Sciatic nerve (tissue), 2 donors: ENCODE data around the gene EIF2S3. TPM values are rescaled to one million over a fixed set of nuclear protein-coding genes. Genes with fewer than 3 reads are reported as not detected.
"Not testable (repeated sequence)": the region's sequence is repeated elsewhere in the genome, so short reads cannot be mapped to it uniquely, and the experiment has no call there.

Experiments
- ATAC-seq: fragments of 200-7000 bp; cut with Tn5 transposase; one replicate; pipeline ENCODE4 v1.9.1; 2020; ENCODE audit warnings: mild to moderate bottlenecking, moderate library complexity
- DNase-seq: peaks from one replicate; pipeline ENCODE4 v3.0.0-alpha.2; 2020; ENCODE audit warnings: low spot score
- intact Hi-C: fragments of 100-400 bp; cut with DNase I; formaldehyde crosslinking; loops from one replicate; pipeline ENCODE4 v1.14.2; 2022
- total RNA-seq: library from RNA; stranded (reverse); fragmentation: NEBNext Ultra II Directional; extraction: Animal tissue kit (Norgen Biotek cat#: 25700); gene quantifications from one replicate; pipeline ENCODE4 v1.2.1, GENCODE V29; 2021
- donor health status: DM: no; HTN: no; CAD: no.
- donor health status: DM: no; HTN: no; CAD: no.

The EIF2S3 gene
- total RNA-seq, 1 donor from 2014 or later = 153 TPM

DNA sequence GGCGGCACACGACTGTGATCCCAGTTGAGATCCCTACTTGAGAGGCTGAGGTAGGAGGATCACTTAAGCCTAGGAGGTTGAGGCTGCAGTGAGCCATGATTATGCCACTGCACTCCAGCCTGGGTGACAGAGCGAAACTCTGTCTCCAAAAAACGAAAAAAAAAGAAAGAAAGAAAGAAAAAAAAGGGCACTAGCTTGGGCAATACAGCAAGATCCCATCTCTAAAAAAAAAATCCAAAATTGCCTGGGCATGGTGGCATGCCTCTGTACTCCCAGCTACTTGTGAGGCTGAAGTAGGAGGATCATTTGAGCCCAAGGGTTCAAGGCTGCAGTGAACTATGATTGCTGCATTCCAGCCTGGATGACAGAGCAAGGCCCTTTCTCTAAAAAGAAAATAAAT lies 17.0 kb upstream of the EIF2S3 start:
- DNase-seq = no peak
- intact Hi-C loops = no loop called here
- no peak for ATAC-seq

DNA sequence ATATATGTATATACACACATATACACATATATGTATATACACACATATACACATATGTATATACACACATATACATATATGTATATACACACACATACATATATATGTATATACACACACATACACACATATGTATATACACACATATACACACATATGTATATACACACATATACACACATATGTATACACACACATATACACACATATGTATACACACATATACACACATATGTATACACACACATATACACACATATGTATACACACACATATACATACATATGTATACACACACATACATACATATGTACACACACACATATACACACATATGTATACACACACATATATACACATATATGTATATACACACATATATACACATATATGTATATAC lies 8.7 kb upstream of the EIF2S3 start:
- ATAC-seq, intact Hi-C loops, DNase-seq: not testable (repeated sequence)

DNA sequence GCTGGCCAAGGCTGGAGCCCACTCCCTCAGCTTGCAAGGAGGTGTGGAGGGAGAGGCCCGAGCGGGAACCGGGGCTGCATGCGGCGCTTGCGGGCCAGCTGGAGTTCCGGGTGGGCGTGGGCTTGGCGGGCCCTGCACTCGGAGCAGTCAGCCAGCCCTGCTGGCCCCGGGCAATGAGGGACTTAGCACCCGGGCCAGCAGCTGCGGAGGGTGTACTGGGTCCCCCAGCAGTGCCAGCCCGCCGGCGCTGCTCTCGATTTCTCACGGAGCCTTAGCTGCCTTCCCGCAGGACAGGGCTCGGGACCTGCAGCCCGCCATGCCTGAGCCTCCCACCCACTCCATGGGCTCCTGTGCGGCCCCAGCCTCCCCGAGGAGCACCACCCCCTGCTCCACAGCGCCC lies 5.1 kb upstream of the EIF2S3 start:
- intact Hi-C loops = loop anchor here (10.0 kb wide), 1 partner anchor 105 kb away; no protein-coding TSS in a partner anchor
- DNase-seq, ATAC-seq: not testable (repeated sequence)

DNA sequence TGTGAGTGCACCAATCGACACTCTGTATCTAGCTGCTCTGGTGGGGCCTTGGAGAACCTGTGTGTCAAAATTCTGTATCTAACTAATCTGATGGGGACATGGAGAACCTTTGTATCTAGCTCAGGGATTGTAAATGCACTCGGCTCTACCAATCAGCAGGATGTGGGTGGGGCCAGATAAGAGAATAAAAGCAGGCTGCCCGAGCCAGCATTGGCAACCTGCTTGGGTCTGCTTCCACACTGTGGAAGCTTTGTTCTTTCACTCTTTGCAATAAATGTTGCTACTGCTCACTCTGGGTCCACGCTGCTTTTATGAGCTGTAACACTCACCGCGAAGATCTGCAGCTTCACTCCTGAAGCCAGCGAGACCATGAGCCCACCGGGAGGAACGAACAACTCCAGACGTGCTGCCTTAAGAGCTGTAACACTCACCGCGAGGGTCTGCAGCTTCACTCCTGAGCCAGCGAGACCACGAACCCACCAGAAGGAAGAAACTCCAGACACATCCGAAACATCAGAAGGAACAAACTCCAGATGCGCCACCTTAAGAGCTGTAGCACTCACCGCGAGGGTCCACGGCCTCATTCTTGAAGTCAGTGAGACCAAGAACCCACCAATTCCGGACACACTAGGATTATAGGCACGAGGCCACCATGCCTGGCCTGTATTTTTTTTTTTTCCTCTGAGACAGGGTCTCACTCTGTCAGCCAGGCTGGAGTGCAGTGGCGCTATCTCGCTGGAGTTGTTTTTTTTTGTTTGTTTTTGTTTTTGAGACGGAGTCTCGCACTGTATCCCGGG lies 4.0 kb upstream of the EIF2S3 start:
- DNase-seq, ATAC-seq: not testable (repeated sequence)
- intact Hi-C loops = loop anchor here (10.0 kb wide), 1 partner anchor 104 kb away; no protein-coding TSS in a partner anchor

DNA sequence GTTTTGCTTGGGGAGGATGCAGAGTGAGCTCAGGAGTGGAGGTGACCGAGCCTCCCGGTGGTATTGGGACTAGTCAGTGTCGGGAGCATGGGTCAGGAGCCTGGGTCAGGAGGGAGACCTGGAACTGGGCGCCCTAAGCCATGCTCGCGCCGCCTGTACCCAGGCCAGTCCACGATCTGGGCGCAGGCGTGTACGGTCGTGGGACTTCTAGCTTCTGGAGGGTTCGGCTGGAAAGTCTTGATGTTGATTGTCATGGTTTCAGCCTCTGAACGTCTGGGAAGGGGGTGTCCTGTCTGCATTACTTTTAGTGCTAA lies 244 bp downstream of the EIF2S3 start:
- DNase-seq (no peak), ATAC-seq (peak; percentile 37)
- intact Hi-C loops = loop anchor here (10.0 kb wide), 1 partner anchor 100 kb away; no protein-coding TSS in a partner anchor

DNA sequence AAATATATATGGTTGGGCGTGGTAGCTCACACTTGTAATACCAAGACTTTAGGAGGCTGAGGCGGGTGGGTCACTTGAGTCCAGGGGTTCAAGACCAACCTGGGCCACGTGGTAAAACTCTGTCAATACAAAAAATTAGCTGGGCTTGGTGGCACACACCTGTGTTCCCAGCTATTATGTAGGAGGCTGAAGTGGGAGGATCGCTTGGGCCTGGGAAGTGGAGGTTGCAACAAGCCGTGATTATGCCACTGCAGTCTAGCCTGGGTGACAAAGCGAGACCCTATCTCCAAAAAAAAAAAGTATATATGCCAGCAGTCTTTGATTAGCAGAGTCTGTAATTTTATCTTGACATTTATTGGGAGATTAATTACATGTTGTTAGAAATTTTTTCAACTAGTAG lies 8.7 kb downstream of the EIF2S3 start:
- no peak for DNase-seq
- no peak for ATAC-seq
- intact Hi-C loops = no loop called here

DNA sequence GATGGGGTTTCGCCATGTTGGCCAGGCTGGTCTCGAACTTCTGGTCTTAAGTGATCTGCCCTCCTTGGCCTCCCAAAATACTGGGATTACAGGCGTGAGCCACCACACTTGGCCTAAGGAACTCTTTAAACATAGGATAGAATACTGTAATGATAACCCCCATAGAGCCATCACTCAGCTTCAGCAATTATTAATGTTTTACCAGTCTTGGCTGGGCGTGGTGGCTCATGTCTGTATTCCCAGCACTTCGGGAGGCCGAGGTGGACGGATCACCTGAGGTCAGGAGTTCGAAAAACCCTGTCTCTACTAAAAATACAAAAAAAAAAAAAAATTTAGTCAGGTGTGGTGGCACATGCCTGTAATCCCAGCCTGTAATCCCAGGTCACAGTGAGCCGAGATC lies 15.1 kb downstream of the EIF2S3 start:
- DNase-seq (no peak), ATAC-seq (no peak)
- intact Hi-C loops = no loop called here

DNA sequence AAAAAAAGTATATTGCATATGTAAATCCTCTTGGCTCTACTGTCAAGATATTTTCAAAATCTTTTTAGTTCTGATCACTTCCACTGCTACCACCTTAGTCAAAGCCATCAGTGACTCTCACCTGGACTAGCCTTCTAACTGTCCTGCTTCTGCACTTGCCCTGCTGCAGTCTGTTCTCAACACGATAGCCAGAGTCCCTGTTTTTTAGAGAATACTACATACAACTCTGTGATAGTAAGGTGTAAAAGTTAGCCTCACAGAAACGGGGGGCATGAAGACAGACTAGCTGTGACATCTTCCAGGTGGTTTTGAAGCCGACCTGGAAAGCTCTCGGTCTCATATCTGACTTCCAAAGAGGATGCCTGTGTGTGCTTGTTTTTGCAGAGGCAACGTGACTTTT lies 24.7 kb downstream of the EIF2S3 start:
- intact Hi-C loops = no loop called here
- DNase-seq (no peak), ATAC-seq (no peak)

DNA sequence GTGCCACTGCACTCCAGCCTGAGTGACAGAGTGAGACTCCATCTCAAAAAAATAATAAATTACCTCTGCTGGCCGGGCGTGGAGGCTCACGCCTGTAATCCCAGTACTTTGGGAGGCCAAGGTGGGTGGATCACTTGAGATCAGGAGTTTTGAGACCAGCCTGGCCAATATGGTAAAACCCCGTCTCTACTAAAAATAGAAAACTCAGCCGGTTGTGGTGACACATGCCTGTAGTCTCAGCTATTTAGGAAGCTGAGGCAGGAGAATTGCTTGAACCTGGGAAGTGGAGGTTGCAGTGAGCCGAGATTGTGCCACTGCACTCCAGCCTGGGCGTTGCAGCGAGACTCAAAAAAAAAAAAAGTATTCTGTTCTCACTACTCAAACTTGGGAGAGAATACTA lies 25.5 kb downstream of the EIF2S3 start:
- DNase-seq, intact Hi-C loops, ATAC-seq: not testable (repeated sequence)

DNA sequence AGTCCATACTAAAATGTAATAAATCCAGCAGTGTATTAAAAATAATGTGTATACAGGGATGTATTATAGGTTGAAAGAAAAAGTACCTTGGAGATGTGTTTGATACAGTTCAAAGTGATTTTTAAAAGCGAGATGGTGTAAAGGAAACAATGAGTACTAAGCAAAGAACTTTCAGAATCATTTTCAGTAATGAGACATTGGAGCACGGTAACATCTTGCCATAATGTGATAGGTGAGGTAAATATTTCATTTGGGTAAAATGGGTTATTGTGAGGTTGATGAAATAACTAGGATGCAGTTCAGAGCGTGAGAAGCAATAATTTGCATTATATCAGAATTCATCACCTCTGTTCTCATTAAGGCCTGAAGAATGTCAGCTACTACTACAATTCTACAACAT lies 25.9 kb downstream of the EIF2S3 start:
- intact Hi-C loops = no loop called here
- no peak for ATAC-seq

DNA sequence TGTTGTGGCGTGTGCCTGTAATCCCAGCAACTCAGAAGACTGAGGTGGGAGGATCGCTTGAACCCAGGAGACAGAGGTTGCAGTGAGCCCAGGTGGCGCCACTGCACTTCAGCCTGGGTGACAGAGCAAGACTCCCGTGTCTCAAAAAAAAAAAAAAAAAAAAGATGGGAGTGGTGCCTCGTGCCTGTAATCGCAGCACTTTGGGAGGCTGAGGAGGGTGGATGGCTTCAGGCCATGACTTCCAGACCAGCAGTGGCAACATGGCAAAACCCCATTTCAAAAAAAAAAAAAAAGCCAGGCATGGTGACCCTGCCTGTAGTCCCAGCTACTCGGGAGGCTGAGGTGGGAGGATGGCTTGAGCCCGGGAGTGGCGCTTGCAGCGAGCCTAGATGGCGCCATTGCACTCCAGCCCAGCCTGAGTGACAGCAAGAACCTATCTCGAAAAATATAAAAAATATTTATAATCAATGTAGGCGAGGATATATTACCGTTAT lies 27.0 kb downstream of the EIF2S3 start:
- intact Hi-C loops = no loop called here
- ATAC-seq = peak; percentile 79
- peak; percentile 71 for DNase-seq

More for the DNA sequence above, 25.9 kb downstream of the EIF2S3 start:
- DNase-seq = no peak

DNA sequence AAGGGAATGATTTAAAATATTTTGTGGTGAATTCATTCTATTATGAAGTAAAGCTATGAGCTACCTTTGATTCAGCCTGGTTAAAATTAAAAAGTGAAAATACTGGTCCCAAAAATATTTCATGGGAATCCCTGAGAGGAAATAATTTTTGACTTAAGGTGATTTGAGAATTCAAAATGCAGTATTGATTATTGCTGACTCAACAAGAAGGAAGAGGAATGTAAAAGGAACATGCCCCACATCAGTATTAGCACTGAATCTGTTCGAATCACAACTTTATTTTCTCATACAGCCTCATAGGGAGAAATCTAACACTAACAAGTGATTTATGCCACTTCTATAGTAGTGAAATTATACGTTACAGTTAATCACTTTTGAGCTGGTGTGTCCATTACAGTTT lies 27.7 kb downstream of the EIF2S3 start:
- no peak for DNase-seq
- ATAC-seq = no peak
- intact Hi-C loops = no loop called here

DNA sequence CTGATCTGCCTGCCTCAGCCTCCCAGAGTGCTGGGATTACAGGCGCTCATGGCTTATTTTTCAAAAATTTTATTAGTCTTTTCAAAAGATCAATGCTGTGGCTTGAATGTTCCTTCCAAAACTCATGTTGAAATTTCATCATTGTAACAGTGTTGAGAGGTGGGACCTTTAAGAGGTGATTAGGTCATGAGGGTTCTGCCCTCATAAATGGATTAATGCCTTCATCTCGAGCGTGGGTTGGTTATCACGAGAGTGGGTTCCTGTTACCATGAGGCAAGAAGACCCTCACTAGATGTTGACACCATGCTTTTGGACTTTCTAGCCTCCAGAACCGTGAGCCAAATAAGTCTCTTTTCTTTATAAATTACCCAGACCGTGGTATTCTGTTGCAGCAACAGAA lies 30.3 kb downstream of the EIF2S3 start:
- intact Hi-C loops = no loop called here
- DNase-seq (no peak), ATAC-seq (peak; percentile 20)

DNA sequence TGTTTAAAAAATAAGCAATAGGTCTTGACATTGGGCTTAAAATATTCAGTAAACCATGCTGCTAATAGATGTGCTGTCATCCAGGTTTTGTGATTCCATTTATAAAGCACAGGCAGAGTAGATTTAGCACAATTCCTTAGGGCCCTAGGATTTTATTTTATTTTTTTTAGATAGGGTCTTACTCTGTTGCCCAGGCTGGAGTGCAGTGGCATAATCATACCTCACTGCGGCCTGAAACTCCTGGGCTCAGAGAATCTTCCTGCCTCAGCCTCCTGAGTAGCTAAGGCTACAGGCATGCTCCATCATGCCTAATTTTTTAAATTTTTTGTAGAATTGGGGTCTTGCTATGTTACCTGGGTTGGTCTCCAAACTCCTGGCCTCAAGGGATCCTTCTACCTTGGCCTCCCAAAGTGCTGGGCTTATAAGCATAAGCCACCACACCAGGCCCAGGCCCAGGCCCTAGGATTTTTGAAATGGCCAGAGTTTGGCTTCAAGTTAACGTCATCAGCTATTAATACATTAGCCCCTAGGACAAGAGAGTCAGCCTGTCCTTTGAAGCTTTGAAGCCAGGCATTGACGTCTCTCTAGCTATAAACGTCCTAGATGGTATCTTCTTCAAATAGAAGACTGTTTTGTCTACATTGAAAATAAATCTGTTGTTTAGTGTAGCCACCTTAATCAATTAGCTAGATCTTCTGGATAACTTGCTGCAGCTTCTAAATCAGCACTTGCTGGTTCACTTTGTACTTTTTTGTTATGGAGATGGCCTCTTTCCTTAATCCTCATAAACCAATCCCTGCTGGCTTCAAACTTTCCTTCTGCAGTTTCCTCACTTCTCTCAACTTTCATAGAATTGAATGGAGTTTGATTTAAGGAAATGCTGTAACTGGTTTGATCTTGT lies 35.8 kb downstream of the EIF2S3 start:
- ATAC-seq (no peak), DNase-seq (no peak)
- intact Hi-C loops = no loop called here

DNA sequence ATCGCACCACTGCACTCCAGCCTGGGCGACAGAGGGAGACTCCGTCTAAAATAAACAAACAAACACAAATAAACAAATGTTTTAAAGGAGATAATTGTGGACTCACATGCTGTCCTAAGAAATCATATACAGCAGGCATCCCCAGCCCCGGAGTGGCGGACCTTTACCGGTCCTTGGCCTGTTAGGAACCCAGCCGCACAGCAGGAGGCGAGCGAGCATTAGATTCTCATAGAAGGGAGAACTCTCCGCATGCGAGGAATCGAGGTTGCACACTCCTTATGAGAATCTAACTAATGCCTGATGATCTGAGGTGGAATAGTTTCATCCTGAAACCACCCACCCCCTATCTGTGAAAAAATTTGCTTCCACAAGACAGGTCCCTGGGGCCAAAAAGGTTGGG lies 39.0 kb downstream of the EIF2S3 start:
- DNase-seq (no peak), ATAC-seq (no peak)
- intact Hi-C loops = no loop called here

DNA sequence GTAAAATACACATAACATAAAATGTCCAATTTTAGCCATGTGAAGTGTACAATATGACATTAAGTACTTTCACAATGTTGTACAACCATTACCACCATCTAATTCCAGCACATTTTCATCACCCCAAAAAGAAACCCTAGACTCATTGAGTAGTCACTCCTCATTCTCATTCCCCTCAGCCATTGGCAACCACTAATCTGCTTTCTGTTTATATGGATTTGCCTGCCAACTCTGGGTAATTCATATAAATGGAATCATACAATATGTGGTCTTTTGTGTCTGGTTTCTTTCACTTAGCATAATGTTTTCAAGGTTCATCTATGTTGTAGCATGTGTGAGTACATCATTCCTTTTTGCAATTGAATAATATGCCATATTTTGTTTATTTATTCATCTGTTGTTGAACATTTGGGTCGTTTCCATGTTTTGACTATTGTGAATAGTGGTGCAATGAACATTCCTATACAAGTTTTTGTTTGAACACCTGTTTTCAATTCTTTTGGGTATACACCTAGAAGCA lies 43.0 kb downstream of the EIF2S3 start:
- no peak for ATAC-seq
- no peak for DNase-seq
- intact Hi-C loops = no loop called here

DNA sequence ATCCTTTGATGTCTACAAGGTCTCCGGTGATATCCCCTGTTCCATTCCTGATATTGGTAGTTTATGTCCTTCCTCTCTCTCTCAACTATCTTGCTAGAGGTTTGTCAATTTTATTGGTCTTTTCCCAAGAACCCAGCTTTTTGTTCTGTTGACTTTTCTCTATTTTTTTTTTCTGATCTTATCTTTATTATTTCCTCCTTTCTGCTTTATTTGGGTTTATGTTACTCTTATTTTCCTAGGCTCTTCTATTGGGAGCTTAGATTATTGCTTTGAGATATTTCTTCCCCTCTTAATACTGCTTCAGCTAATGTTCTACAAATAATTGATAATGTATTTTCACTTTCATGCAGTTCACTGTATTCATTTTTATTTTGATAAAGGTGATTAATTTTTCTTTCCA lies 44.2 kb downstream of the EIF2S3 start:
- intact Hi-C loops = no loop called here
- DNase-seq (no peak), ATAC-seq (no peak)

DNA sequence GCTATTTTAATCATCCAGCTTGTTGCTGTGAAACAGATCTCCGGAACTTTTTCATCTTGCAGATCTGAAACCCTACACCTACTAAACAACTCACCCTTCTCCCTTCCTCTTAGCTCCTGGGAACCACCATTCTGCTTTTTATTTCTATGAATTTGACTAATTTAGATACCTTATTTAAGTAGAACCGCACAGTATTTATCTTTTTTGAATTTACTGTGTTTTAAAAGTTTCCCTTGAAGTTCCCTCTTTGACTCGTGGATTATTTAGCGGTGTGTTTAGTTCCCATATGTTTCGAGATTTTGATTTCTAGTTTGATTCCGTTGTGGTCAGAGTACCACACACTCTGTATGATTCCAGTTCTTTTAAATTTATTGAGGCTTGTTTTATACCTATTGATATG lies 44.6 kb downstream of the EIF2S3 start:
- intact Hi-C loops = no loop called here
- ATAC-seq (no peak), DNase-seq (no peak)

DNA sequence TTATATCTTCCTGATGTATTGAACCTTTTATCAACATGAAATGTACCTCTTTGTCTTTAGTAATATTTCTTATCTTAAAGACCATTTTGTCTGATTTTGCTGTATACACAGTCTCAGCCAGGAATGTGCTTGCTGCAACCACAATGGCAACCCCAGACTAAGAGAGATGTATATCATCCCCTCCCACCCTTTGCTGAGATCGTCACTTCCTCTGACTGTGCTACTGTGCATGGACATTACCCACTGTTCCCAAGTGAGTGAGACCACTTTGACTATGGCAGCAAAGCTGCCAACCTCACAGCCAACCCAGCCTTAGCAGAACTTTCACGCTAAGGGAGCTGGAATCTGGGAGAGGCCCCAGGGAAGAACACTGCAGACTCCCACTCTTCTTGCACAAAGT lies 46.0 kb downstream of the EIF2S3 start:
- intact Hi-C loops = no loop called here
- no peak for DNase-seq
- no peak for ATAC-seq

DNA sequence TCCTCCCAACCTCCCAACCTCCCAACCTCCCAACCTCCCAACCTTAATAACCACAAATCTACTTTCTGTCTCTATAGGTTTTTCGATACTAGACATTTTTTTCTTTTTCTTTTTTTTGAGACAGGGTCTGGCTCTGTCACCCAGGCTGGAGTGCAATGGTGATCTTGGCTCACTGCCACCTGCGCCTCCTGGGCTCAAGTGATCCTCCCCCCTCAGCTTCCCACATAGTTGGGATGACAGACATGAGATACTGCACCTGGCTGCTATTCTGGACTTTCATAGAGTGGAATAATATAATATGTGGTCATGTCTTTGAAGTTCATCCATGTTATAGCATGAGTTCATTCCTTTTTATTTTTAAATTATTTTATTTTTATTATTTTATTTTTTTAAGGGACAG lies 55.3 kb downstream of the EIF2S3 start:
- intact Hi-C loops = no loop called here
- DNase-seq (no peak), ATAC-seq (no peak)
